IPS-18c (cell line): ENCODE data around the gene IQSEC1.

Source experiments
- H3K4me3 ChIP-seq: 2 replicates; pipeline ENCODE4 v1.7.0; 2013; ENCODE audit warnings: low read depth, mild to moderate bottlenecking, low read length, moderate library complexity; ENCODE audit not compliant: insufficient read depth
- H3K9me3 ChIP-seq: one replicate; pipeline ENCODE4 v1.6.1; 2013; ENCODE audit warnings: mild to moderate bottlenecking, low read length, moderate library complexity; ENCODE audit not compliant: control insufficient read depth, insufficient read depth

IQSEC1 gene

GRCh38 chr3:12943124-12944021, 129.9 kb downstream of the IQSEC1 start:
- Histone ChIP-seq H3K4me3 (no peak overlapping the region), H3K9me3 (no peaks in the 10 kb centered on the region)

GRCh38 chr3:12941495-12942023, 131.7 kb downstream of the IQSEC1 start:
- H3K4me3 ChIP-seq, result no peak overlapping the region
- no peaks in the 10 kb centered on the region for H3K9me3 ChIP-seq

GRCh38 chr3:12940854-12941253, 132.4 kb downstream of the IQSEC1 start:
- Histone ChIP-seq H3K9me3 (no peaks in the 10 kb centered on the region), H3K4me3 (no peak overlapping the region)

GRCh38 chr3:12939137-12939536, 134.1 kb downstream of the IQSEC1 start:
- Histone ChIP-seq H3K4me3 (no peak overlapping the region), H3K9me3 (no peaks in the 10 kb centered on the region)

DNA sequence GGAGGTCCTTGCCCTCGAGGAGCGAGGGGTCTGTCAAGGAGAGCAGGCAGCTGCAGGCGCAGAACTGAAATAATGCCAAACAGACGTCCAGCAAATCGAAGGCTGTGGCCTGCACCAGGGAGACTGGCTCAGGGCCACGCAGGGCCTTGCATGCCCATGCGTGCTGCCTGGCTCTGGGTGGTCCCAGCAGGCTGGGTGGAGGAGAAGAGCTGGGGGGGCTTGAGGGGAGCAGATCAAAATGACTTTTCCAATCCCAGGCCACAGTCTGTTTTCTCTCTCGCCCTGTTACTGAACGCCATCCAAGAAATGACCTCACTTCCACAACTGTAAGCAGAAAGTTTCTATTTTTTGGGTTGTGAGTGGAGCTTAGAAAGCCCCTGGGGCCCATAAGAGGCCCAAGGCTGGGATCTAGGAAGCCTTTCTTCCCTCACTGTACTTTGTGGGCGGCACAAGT, 134.9 kb downstream of the IQSEC1 start:
- no peaks in the 10 kb centered on the region for H3K9me3 ChIP-seq
- H3K4me3 ChIP-seq, result no peak overlapping the region

DNA sequence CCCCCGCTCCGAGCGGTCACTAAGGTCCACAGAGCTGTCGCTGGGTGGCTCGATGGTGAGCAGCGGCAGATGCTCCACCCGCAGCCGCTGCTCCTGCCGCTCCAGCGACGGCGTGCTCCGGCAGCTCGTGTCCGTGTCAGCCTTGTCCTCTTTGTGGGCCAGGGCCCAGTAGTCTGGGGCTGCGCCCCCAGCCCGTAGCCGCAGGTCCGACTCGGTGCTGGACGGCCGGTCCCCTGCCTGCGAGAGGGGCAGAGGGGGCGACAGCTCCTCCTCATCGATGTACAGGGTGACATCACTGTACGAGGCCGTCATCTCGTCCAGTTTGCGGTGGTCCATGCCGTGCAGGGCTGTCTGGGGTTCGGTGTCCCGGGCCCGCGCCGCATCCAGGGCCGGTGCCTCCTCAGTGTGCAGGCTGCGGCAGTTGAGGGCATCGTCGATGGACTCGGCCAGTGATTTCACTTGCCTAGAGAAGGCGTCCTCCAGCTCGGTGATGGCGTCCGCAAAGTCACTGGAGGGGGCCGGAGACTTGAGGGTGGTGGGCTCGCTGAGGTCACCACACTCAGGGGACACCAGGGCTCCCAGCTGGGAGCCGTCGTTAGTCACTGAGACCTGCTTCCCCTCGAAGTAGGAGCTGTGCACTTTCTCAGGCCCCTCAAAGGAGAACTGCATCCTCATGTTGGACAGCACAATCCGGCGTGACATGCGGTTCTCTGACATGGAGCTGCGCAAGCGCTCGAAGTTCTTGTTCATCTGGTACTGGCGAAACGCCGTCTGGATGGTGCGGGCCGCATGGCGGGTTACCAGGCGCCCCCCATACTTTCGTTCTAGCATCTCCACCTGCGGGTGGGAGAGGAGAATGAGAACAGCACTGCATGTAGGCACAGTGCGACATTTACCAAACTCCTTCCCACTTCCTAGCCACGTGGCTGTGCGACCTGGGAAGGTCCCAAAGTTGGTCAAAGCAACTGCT, 137.1 kb downstream of the IQSEC1 start:
- H3K4me3 ChIP-seq, result no peak overlapping the region

DNA sequence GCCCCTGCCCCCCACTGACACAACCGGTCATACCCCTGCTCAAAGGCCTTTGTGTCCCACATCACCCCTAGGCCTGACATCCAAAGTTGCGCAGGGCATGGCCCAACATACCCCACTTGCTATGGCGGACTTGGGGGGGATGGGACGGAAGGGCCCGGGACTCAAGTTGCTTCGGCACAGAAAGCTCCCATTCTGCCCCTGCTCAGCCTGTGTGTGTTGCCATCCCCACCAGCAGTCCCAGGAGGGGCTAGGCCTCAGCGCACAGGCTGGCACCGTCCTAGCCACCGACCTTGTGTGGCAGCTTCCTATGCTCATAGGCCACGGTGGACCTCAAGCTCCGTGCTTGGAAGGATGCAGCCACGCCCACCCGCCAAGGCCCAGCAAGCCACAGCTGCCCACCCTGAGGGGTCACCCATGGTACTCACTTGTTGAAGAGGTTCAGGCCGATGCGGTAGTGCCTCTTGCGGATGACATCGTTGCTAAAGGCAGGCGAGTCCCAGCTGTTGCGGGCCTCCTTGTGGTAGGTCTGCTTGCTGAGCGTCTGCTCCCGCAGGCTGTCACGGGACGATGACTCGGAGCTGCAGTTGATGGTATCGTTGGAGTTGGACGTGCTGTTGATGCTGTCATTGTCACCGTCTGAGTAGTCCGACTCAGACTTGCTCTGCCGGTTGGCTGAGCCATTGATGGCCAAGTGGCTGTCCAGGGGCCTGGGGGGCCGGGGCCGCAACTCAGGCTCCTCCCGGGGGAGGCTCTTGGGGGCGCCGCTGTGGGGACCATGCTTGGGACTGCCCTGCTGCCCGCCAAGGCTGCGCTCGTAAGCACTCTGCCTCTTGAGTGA, 138.0 kb downstream of the IQSEC1 start:
- H3K4me3 ChIP-seq, result no peak overlapping the region
- H3K9me3 ChIP-seq, result no peaks in the 10 kb centered on the region

More for the DNA sequence above, 137.1 kb downstream of the IQSEC1 start:
- H3K9me3 ChIP-seq, result no peaks in the 10 kb centered on the region

DNA sequence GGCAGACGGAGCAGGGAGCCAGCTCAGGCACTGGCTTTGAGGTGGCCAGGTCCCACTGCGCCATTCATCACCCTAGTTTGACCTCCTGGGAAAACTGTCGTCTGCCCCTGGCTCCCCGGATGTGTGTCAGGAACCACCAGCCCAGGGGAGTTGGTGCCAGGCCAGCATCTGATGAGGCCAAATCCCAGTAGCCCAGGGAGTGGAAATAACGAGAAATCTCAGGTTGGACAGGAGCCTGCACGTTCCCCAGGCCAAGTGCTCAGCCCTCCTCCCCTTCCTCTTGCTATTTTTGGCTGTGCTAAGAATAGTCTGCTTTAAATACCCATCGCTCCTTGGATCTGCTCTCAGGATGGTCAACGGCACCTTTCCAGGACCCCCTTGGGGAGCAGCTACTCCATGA, 138.8 kb downstream of the IQSEC1 start:
- no peaks in the 10 kb centered on the region for H3K9me3 ChIP-seq
- no peak overlapping the region for H3K4me3 ChIP-seq

GRCh38 chr3:12933901-12934300, 139.3 kb downstream of the IQSEC1 start:
- Histone ChIP-seq H3K4me3 (no peak overlapping the region), H3K9me3 (no peaks in the 10 kb centered on the region)

GRCh38 chr3:12932754-12933153, 140.5 kb downstream of the IQSEC1 start:
- no peak overlapping the region for H3K4me3 ChIP-seq
- no peaks in the 10 kb centered on the region for H3K9me3 ChIP-seq

DNA sequence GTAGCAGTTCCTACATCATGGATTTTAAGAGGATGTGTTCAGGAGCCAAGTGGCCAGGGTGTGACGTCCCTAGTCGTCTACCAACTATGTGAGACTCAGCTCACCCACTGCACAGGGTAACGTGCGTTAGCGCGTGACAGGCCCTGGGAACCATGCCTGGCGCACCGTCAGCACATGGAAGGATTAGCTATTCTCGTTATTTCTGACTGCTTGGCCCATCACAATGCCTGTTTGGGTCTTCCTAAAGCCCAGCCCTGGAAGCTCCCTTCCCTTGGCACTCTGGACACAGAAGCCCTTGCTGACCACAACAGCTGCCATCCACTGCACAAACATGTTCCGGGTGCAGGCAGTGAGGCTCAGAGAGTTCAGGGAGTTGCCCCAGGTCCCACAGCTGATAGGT, 140.9 kb downstream of the IQSEC1 start:
- H3K9me3 ChIP-seq, result no peaks in the 10 kb centered on the region
- H3K4me3 ChIP-seq, result no peak overlapping the region

- no peak overlapping the region for H3K4me3 ChIP-seq
Observed at GRCh38 chr3:12931273-12931905, 141.8 kb downstream of the IQSEC1 start.

DNA sequence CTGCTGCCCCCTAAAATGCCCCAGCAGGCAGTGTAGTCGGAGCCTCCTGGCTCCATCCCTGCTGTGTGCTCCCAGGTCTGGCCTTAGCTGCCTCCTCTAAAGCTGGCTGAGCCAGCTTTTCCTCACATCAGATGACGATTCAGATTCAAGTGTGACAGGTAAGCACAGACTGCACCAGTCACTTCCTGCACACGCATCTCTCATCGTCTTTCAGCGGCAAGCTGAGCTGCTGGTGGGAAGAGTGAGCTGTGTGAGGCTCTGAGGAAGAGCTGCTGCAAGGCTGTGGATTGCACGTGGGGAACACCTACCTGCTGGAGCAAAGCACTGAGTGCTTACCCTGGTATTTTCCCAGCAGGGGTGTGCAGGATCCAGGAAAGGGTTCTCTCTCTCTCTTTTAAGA, 143.4 kb downstream of the IQSEC1 start:
- H3K4me3 ChIP-seq, result no peak overlapping the region
- no peaks in the 10 kb centered on the region for H3K9me3 ChIP-seq

More at GRCh38 chr3:12931273-12931905, 141.8 kb downstream of the IQSEC1 start:
- no peaks in the 10 kb centered on the region for H3K9me3 ChIP-seq

DNA sequence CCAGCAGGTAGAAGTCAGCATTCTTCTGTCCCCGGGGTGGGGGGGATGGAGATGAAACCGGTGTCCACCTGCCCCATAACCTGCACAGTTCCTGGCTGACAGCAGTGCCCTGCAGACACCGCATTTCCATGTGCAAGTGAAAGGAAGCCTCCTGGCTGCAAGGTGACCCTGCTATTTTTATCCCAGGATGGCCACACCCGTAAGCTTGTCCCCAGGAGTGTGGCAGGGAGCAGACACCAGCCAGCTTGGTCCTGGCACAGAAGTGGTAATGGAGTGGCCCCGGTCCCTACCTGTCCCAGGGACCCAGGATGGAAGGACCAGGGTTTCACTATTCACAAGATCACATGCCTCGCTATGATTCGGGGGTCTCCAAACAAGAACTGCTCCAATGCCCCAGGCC, 146.6 kb downstream of the IQSEC1 start:
- Histone ChIP-seq H3K9me3 (no peaks in the 10 kb centered on the region), H3K4me3 (no peak overlapping the region)

DNA sequence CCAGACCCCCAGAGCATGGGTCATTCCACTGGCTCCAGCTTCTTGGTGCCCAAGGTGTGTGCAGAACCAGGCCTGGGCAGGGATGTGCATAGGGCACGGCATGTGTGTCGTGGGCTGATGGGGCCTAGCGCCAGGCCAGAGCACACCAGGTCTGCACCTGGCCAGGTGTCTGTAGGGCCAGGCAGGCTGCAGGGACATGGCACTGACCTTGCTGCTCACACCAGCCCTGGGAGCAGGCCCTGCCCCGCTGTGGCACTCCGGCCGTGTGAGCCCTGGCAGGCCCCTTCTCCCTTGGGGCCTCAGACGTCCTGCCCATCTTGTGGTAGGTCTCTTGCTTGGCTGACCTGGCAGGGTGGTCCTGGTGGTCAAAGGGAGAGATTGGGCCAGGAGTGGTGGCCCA, 147.6 kb downstream of the IQSEC1 start:
- H3K9me3 ChIP-seq, result no peaks in the 10 kb centered on the region
- H3K4me3 ChIP-seq, result no peak overlapping the region

DNA sequence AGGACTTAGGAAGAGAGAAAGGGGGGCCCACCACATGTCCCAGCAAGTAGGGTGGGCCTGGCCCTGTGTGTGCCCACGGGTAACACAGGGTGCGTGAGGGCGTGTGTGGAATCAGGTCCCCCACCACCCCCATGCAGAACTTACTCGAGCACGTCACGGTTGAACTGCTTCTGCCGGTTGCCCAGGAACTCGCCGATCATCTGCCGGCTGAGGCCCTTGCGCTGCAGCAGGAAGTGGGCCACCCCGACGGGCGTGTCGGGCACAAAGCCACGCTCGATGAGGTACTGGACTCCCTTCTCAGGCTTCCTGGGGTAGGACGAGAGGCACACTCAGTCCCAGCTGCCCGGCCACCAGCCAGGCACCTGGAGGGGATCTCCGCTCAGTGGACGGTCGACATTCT, 148.8 kb downstream of the IQSEC1 start:
- no peaks in the 10 kb centered on the region for H3K9me3 ChIP-seq
- no peak overlapping the region for H3K4me3 ChIP-seq
